Kidney tubule cell (primary cell): ENCODE data around the gene INSC.

ENCODE experiments used
- DNase-seq: peaks from one replicate; pipeline ENCODE4 v3.0.0-alpha.2; 2018; ENCODE audit warnings: low spot score

Gene INSC

DNA sequence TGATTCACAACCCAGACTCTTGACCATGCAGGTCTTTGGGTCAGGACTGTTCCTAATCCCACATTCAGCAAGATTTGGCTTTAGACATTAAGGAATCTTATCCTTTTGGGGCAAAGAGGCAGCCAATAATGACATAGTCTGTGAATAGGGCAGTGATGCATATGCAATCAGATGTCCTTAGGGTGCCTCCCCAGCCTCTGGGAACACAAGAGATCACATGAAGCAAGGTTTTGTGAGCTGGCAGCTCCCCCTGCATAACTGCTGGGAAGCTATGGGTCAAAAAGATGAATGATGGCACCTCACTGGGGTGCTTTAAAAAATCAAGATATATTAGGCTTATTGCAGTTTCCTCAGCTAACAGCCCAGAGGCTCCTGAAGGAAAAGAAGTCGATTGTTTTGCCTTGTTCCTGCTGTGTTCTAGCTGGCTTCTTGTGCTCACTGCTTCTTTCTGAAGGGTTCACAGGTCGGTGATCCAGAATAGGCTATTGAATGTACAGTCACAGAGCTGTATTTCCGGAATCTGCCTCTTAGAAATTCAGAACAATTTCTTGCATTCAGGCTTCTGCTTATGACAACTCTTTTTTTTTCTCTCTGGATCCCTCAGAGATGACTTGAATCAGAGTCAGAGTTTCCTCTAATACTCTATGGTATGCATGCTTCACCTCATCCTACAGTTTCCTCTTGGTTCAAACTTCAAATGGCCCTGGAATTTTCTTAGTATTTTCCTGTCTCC lies 31.7 kb downstream of the INSC start:
- DNase-seq = peak; percentile 59

DNA sequence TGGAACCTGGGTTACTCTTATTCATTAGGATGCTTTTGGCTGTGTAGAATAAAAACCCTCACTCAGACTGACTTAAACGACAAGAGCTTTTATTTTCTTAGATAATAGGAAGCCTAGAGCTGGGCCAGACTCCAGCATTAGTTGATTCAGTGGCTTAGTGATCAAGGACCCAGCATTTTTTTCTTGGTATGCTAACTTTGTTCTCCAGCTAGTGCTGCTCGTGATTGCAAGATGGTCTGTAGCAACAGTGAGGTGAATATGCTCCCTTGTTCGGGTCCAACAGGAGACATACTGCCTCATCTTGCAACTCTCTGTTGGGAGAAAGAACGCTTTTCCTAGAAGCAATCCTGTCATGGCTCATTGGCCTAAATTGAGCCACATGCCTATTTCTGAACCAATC lies 33.4 kb downstream of the INSC start:
- no peak for DNase-seq

DNA sequence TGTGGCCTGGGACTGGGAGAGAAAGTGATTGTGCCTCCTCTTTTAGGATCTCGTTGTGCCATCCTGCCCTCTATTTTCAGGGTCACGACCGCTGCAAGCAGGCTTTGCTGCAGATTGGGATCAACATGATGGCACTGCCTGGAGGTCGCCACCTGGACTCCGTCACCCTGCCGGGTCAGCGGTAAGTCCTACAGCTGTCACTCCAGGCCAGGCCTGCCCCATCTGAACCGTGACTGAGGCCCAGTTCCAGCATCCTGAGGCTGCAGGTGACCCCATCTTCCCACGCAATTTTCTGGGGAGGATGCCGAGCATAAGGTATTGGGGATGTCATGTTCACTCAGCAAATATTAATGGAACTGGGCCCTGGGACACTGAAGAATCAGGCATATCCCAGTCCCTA lies 34.3 kb downstream of the INSC start:
- no peak for DNase-seq

DNA sequence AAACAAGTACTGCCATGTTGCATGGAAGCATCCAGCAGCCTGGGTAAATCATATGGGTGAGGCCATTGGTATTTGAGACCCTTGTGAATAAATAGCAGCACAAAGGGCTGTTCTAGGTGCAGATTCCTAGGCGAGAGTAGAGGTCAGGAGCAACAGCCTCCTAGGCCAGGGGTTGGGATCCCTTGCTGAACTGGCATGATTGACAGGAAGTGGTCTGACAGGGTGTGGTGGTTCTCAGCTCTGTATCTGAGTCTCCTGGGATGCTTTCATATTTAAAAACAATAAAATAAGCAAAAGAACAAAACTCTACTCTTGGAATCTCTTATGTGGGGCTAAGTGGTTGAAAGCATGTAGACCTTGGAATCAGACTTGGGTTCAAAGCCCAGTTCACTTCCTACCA lies 35.8 kb downstream of the INSC start:
- DNase-seq = no peak

DNA sequence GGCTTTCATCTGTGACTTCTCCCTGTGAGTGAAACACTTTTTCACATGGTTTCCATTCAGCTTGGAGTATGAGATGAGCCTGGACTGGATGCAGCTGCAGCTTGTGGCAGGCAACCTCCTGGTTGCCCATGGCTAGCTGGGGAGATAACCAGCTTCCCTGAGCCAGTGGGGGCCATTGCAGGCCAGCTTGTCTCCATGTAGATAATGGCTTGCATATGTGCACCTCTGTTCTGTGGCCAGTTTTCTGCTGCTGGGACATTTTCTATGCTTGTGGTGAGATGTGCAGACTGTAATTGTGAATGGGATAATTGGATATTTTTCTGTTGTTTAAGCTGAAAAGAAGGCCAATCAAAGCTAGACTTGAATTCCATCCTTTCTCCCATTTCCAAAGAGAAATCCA lies 38.5 kb downstream of the INSC start:
- no peak for DNase-seq

DNA sequence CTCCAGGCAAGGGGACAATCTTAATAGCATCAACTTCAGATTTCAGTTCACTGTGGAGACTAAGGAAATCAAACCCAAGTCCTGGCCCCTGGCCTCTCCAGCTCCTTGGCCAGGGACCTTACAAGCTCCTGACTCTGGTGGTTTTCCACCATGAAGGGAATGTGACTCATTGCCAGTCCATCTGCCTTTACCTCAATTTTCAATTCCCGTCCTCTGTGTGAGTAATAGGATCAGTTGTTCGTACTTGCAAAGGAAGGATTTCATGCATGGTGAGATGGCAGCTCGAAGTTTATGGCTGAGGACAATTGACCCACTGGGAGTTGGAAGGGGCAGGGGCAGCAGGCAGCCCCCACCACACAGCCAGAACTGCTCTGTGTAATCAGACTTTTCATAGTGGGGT lies 42.5 kb downstream of the INSC start:
- DNase-seq = peak; percentile 79

DNA sequence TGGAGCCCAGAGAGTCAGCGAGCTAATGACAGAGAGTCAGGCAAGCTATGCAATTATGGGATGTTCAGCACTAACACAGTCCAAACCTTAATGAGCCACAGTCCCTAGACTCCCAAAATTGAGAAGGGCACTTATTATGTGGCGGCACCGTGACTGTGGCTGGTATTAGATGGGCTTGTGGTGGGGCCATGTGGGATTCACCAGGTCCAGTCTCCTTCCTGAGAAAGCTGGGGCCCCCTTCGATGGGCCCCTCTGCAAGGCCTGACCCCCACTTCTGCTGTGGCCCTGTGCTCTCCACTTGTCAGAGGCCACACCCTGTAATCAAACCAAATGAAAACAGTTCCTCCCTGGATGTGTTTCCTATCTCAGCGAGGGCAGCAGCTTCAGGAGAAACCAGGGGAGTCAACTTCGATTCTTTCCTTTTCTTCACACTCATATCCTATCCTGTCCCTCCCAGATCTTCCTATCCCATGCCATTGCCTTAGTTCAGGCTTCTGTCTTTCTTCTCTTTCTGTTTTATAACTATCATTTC lies 42.9 kb downstream of the INSC start:
- DNase-seq = no peak

DNA sequence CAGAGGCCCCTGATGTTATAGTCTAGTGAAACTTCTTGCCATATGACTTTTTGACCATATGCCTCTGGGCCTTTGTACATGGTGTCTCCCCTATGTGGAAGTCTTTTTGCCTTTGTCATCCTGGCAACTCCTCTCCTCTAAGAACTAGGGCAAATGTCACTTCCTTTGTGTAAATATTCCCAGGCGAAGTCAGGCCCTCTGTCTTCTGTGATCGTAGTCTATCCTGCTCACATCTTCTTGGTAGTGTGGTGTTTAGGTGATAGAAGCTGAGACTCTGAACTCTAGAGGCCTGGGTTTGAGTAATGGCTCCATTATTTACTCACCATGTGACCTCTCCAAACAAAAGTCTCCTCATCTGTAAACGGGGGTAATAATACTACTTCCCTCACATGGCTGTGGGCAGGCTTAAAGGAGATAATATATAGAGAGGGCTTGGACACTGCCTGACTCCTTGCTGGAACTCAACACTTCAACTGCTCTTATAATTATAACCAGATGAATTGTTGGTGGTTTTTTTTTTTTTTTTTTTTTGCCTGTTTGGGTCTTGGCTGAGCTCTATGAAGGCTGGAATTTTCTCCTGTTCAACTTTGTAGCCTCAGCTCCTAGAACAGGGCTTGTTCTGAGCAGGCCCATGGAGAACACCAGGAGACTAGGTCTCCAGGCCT lies 43.8 kb downstream of the INSC start:
- peak; percentile 48 for DNase-seq

DNA sequence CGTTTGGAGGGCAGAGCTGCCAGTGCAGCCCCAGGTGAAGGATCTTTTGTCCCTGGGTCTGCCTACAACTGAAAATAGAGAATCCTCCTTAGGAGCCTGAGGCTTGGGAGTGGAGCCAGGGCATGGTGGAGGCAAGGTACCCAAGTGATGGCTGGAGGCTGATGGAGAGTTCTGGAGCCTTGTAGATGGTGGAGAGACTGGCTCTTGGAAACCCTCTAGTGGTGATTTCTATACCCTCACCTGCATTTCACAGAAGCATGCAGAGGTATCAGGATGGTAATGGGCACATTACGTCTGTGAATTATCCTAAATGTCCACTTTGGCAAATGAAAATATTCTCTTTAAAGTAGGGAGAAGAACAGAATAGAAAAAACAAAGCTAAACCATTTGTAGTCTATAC lies 44.4 kb downstream of the INSC start:
- peak; percentile 42 for DNase-seq

DNA sequence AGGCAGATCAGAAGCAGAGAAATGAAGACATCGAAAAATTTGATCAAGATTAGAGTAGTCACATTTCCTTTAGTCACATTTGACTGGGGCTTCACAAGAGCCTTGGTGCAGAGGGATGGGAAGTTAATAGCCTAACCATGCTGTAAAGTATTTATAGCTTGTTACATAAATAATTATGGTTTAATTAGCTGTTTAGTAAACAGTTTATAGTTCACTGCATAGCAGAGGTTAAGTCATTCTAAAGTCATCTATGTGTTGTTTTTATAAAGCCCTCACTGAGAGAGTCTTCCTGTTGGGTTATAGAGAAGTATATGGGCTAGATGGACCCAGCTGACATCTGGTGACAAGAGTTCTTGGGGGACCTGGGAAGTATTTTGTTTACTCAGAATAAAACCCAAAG lies 47.1 kb downstream of the INSC start:
- no peak for DNase-seq

DNA sequence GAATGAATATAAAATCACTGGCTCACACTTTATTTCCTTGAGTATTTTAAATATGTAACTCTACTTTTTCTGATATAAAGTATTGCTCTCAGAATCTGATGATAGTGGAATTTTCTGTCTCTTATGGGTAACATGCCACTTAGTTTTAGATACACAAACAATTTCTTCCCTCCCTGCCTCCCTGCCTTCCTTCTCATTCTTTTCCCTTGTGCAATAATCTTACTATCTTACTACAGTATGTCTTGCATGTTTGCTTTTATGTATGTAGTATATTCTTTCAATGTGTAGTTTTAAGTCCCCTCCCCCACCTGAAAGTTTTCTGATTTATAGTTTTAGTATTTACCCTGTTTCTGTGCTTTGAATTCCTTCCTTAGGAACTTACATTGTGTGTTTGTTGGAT lies 48.4 kb downstream of the INSC start:
- DNase-seq = no peak

DNA sequence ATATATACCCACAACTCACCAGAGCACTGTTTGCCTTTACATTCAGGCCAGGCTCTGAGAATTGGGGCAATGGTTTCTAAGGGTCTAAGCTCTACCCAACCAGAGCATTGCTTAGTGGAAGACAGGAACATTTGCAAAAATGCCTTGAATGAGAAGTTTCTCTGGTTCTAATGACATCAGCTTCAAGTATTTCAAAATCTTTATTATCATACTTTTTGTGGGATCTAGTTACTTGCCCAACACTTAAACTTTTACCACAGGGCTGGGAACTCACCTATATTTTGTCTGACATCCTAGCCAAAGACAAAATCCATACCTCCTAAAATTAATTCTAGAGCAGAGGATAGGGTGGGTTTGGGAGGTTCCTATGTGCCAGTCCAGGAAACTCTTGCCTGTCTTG lies 51.5 kb downstream of the INSC start:
- DNase-seq = no peak

DNA sequence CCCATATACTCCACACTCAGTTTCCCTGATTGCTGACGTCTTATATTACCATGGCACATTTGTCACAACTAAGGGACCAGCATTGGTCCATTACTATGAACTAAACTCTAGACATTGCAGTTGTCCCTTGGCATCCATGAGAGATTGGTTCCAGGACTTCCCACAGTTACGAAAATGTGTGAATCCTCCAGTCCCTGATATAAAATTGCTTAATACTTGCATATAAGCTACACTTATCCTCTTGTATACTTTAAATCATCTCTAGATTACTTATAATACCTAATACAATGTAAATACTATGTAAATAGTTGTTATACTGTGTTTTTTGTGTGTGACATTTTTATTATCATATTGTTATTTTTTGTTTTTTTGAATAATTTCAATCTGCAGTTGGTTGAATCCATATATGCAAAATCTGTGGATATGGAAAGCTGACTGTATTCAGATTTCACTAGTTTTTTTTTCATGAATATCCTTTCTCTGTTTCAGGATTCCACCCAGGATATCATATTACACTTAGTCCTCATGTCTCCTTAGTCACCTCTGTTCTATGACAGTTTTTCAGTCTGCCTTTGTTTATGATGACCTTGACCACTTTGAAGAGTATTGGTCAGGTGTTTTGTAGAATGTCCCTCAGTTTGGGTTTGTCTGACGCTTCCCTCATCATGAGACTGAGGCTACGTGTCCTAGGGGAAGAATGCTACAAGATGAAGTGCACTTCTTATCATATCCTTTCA lies 55.3 kb downstream of the INSC start:
- no peak for DNase-seq

DNA sequence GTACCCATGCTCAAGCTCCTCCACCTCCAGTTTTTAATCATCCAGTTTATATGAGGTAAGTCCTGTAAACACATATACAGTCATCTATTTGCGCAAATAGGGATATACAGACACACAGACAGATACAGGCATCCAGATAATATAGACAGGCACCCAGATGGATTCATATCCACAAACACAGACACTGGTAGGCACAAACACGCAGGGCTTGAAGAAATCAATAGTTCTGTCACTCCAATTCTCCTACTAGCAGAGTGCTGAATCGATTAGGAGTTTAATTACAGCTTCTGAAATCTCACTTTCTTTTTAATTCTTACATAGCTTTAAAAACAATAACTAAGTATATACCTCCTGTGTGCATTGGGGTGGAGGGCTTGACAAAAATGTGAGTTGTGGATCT lies 56.0 kb downstream of the INSC start:
- DNase-seq = no peak

DNA sequence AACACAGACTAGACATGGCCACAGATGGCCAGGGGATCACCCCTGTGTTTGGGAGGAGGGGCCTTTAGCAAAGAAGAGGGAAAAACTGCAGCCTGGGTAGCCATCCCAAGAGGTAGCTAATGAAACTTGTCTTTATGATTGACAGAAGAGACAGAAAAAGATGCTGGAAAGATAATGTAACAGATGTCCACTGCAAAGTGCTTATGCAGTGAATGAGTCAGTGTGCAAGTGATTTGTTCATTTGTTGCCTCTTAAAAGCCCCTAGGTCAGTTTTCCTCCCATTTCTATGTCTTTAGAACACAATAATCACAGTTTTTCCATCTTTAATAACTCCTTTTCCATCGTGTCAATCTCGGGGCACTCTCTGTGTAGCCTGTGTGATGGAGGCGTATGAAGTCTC lies 57.2 kb downstream of the INSC start:
- no peak for DNase-seq

DNA sequence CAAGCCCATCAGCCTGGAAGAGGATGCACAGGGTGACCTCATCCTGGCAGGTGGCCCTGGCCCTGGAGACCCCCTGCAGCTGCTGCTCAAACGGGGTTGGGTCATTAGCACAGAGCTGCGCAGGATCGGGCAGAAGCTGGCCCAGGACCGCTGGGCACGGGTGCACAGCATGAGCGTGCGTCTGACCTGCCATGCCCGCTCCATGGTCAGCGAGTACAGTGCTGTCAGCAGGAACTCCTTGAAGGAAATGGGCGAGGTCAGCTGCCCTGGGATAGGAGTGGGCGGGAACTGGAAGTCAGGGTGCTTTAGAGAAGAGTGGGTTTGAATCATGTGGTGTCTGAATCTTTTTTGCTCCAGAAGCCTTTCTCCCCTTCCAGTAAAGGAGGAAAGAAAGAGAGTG lies 61.1 kb downstream of the INSC start:
- peak; percentile 39 for DNase-seq

DNA sequence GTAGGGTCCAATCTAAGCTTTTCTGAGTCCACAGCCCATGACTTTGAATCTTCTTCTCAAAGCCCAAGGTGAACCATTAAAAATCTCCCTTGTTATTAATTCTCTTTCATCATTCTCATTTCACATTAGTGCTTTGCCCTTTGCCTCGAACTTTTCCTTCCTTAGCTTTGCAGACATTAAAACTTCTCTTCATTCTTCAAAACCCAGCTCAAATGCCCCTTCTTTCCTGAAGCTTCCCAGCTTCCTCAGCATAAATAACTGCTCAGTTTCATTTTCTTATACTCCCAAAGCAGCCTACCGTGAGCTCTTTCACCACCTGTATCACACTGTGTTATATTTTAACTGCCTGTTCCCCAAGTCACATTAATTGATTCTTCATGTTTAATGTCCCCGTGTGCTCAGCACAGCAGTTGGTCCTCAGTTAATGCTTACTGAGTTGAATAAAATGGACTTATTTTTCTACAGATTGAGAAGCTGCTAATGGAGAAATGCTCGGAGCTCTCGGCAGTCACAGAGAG lies 62.0 kb downstream of the INSC start:
- no peak for DNase-seq

DNA sequence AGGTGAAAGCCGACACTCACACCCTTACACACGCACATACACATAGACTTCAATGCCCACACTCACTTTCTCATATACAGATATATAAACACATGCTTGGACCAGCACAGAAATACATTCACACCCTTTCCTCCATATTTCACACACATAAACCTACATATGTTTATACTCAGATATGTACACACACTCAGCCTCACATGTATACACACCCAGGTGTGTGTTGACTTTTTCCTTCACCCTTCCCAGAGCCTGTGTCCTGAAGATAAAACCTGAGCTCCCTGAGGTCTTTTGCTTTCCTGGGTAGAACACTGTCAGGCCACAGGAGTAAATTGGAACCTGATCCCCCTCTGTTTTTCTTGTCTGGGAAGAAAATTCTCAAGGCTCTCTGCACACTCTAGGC lies 62.8 kb downstream of the INSC start:
- no peak for DNase-seq

DNA sequence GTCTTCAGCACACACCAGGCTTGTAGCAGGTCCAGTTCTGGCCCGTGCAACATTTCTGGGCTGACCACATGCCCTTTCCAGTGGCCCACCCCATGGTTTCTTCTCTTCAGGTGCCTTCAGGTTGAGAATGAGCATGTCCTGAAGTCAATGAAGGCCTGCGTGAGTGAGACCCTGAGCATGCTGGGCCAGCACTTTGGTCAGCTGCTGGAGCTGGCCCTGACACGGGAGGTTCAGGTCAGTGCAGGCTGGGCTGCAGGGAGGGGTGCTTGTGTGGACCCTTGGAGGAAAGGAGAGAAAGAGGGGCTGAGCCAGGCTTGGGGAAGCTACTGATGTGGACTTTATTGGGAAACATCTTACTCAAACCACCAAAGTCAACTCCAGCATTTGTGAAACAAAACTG lies 63.5 kb downstream of the INSC start:
- DNase-seq = no peak

DNA sequence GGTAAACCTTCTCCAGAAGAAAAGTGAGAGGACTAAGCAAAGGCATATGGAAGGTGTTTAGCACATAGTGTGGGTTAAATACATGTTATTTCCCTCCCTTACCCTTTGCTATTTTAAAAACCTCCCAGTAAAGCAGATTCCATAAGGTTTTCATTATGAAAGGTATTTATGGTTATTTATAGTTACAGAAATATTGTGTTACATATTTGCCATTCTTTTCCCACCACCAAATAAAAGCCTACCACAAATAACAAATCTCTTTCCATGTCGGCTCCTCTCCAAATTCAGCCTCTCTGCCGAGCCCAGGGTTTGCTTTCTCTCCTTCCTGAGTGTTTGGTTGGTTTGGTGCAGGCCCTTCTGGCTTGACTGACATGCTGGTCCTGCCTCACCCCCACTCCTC lies 64.4 kb downstream of the INSC start:
- no peak for DNase-seq

DNA sequence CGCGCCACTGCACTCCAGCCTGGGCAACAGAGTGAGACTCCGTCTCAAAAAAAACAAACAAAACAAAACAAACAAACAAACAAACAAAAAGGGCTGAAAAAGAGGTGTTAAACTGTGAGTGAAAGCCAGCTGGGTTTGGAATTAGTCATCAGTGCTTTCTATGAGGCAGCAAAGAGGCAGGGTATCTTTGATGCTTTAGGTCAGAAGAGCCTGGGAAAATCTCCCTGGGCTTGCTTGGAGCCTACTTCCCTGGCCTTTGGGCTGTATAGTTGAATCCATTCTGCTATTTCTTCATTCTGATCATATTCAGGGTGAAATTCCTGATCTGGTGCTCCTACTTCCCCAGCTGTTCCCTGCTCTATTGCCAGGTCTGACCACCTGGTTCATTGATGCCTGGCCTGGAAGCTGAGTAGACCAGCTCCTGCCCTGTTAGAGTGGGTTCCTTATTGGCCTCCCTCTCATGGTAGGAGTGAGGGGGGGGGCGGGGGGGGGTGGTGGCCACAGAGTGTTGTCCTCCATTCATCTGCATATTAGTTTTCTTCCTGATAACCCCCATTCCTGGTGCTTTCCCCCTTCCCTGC lies 65.6 kb downstream of the INSC start:
- no peak for DNase-seq

DNA sequence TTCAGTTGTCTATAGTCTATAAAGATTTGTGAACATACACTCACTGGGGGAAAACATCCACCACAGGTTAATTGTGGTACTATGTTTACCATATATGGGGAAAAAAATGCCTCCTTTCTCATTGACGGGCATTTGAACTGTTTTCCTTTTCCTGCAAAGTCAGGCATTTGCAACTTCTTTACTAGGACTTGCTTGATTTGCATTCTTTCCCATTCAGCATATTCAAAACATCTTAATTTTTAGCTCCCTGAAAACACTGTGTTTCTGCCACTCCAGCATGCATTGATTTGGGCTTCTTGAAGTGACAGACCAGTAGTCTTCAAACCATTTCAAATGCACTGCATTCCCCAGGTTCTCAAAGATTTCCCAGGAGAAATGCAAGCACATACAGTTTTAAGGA lies 67.6 kb downstream of the INSC start:
- DNase-seq = no peak

DNA sequence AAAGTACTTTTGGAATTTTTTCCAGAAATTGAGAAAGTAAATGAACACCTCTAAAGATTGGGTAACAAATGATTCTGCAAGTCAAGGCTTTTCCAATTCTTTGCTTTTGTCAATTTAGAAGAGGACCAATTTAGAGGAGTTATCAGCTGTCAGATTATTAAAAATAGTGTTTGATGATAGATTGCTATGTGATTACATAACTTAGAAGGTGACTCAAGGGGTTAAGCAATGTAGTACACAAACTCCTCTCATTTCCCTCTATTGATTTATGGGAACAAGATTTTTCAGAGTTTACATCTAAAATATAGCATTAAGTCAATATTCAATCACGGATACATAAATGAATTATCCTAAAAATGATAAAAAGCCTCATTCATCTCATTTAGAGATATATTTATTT lies 70.3 kb downstream of the INSC start:
- no peak for DNase-seq
